ENCODE results near the gene ZDHHC14.

DNA sequence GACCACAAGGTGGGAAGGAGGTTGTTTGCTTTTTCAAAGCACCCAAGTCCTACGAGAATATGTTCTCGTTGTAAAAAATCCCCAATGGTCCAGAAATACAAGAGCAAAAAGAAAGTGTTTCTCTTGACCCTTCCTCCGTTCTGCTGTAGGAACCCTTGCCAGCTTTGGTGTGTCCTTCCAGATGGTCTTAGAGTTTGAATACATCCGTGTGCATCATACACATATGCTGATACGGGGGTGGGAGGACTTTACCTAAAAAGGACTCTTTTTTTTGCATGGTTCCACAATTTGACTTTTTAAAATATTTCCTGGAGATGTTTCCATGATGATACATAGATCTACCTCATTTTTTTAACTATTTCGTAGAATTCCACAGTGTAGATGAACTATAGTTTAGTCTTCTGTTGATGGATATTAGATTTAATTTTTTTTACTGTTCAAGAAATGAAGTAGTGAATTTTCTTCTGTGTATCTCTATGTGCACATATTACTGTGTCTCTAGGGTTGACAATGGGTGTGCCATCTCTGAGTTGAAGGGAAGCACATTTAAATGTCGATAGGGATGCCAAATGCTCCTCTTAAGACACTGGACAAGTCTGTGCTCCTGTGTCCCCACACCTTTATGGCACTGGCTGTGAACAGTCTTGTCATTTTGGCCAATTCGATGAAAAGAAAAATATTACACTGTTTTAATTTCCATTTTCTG lies 259.9 kb downstream of the ZDHHC14 start:
- no peak for TF ChIP-seq CTCF (IDR thresholded peaks at IDR 0.05; ENCODE audit: control extremely low read depth in 1 of 3, insufficient read depth in 1 of 3, low read depth in 1 of 3, low read length in 3 of 3)
- TF ChIP-seq POLR2A (IDR thresholded peaks at IDR 0.05; ENCODE audit: control extremely low read depth in 1 of 2, low read depth in 2 of 2, low read length in 2 of 2) = no peak
- TF ChIP-seq ASH2L (IDR thresholded peaks at IDR 0.05; ENCODE audit: low read length) = no peak
